C4-2B (cell line): ENCODE results near the gene CCDC91.

Experiments used
- ZFX ChIP-seq: fragments of 450-650 bp; IDR thresholded peaks from 2 replicates; pipeline ENCODE4 v1.6.1; 2017
- TF ChIP-seq, protein P1 (sequence below): fragments of 450-650 bp; conservative IDR thresholded peaks from 2 replicates; pipeline ENCODE4 v1.5.1; 2017; ENCODE audit warnings: mild to moderate bottlenecking

DNA sequence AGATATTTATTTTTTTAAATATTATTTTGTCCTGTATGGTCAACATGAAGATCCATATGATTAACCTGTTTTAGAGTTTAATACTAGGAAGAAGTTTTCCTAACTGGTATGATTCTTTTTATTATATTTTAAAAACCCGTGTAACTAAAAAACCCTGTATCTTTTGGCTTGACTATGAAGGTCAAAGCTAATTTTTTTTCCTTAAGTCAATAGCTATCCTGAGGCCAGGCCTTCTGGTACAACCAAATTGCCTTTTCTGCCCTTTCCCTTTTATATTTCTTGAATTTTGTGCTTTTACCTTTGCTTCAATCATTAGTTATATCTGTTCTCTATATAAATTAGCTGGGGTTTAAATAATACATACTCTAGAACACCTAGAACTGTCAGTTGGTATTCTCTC lies 30.6 kb upstream of the CCDC91 start:
- TF ChIP-seq, protein P1, sequence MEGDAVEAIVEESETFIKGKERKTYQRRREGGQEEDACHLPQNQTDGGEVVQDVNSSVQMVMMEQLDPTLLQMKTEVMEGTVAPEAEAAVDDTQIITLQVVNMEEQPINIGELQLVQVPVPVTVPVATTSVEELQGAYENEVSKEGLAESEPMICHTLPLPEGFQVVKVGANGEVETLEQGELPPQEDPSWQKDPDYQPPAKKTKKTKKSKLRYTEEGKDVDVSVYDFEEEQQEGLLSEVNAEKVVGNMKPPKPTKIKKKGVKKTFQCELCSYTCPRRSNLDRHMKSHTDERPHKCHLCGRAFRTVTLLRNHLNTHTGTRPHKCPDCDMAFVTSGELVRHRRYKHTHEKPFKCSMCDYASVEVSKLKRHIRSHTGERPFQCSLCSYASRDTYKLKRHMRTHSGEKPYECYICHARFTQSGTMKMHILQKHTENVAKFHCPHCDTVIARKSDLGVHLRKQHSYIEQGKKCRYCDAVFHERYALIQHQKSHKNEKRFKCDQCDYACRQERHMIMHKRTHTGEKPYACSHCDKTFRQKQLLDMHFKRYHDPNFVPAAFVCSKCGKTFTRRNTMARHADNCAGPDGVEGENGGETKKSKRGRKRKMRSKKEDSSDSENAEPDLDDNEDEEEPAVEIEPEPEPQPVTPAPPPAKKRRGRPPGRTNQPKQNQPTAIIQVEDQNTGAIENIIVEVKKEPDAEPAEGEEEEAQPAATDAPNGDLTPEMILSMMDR: no peak
- no peak for TF ChIP-seq ZFX
